MM.1S (cell line): ENCODE results near the gene LDLRAD4.

Experiments used
- EZH2phosphoT487 ChIP-seq: fragments of 300-600 bp; sonication (generic); IDR thresholded peaks from 2 replicates; pipeline ENCODE4 v1.6.1; 2018; ENCODE audit warnings: antibody characterized with exemption, low read length
- TF ChIP-seq, protein P1 (sequence below): fragments of 300-600 bp; sonication (generic); IDR thresholded peaks from 2 replicates; pipeline ENCODE4 v1.5.1; 2016; ENCODE audit warnings: antibody characterized with exemption, low read length, mixed read lengths

DNA sequence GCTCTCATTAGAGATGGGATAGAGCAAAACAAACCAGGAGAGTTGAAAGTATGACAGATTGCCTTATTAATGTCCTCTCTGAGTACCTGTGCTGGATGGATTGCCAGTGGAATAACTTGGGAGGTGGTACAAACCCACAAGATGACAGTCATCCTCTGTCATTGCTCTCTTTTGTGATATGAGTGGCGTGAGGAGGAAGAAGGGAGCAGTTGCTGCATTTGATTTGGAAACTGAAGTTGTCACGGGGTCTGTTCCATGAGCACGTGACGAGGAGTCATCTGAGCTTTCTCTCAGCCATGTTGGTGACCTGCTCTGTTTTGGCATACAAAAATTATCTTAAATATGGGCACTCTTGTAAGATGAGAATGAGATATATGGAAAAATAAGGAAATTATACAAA is 302.9 kb downstream of the LDLRAD4 start:
- TF ChIP-seq, protein P1, sequence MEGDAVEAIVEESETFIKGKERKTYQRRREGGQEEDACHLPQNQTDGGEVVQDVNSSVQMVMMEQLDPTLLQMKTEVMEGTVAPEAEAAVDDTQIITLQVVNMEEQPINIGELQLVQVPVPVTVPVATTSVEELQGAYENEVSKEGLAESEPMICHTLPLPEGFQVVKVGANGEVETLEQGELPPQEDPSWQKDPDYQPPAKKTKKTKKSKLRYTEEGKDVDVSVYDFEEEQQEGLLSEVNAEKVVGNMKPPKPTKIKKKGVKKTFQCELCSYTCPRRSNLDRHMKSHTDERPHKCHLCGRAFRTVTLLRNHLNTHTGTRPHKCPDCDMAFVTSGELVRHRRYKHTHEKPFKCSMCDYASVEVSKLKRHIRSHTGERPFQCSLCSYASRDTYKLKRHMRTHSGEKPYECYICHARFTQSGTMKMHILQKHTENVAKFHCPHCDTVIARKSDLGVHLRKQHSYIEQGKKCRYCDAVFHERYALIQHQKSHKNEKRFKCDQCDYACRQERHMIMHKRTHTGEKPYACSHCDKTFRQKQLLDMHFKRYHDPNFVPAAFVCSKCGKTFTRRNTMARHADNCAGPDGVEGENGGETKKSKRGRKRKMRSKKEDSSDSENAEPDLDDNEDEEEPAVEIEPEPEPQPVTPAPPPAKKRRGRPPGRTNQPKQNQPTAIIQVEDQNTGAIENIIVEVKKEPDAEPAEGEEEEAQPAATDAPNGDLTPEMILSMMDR = no peak
- no peak for TF ChIP-seq EZH2phosphoT487
